HG03103 (cell line): Measurements from ENCODE around the gene KRTAP6-3.

ENCODE experiments used
- ATAC-seq: cut with Tn5 transposase; IDR thresholded peaks from one replicate; pipeline ENCODE4 v1.9.1; 2021; ENCODE audit warnings: low read depth; ENCODE audit not compliant: unreplicated experiment

KRTAP6-3 gene

GRCh38 chr21:30623362-30623761, 31.1 kb downstream of the KRTAP6-3 start:
- ATAC-seq = no peak

GRCh38 chr21:30625449-30626165, 33.4 kb downstream of the KRTAP6-3 start:
- no peak for ATAC-seq

GRCh38 chr21:30628109-30628508, 35.9 kb downstream of the KRTAP6-3 start:
- ATAC-seq = no peak

- ATAC-seq = no peak
These were observed 37.0 kb downstream of the KRTAP6-3 start for GRCh38 chr21:30629200-30629599.

- ATAC-seq = no peak
These were observed 42.7 kb downstream of the KRTAP6-3 start, which contains the start of gene KRTAP20-2 for GRCh38 chr21:30634906-30635305. Gene KRTAP20-2, plus strand, starts transcription at chr21:30635206. Its CDS starts 58 bp downstream, at chr21:30635264.

- no peak for ATAC-seq
These were observed 46.4 kb downstream of the KRTAP6-3 start for GRCh38 chr21:30638686-30639085.

GRCh38 chr21:30642564-30642963, 50.3 kb downstream of the KRTAP6-3 start, which contains the start of gene KRTAP20-3:
Gene KRTAP20-3, plus strand, starts transcription at chr21:30642864.
- ATAC-seq = no peak
